ENCODE data around the gene DBET.
"Not testable (repeated sequence)": the region's sequence is repeated elsewhere in the genome, so short reads cannot be mapped to it uniquely, and the experiment has no call there.

The DBET gene

DNA sequence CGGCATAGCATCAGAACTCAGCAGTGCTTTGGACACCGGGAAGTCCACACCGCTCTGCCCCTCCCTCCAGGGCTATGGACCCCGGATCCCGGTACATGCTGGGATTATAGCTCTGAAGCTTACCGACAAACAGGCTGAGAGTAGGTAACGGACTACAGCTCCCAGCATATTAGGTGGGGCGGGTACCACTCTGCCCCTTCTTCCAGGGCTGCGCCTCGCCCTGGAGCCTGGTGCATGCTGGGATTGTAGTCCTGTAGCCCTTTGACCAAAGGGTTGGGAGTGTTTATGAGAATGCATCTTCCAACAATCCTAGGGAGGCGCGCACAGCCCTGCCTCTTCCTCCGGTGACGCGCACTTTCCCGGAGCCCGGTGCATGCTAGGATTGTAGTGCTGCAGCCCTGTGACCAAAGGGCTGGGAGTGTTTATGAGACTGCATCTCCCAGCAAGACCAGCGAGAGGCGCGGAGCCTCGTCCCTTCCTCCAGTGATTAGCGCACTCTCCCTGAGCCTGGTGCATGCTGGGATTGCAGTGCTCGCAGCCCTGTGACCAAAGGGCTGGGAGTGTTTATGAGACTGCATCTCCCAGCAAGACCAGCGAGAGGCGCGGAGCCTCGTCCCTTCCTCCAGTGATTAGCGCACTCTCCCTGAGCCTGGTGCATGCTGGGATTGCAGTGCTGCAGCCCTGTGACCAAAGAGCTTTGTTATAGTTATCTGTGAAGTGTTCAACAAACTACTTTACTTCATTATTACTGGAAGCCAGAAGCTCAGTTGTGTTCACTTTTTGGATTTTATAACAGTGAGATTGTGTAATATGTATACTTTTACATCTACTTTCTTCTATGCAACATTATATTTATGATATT lies 14.7 kb upstream of the DBET start:
- not testable (repeated sequence) for DNase-seq

- not testable (repeated sequence) for DNase-seq
Measured at GRCh38 chr4:190058997-190059396, 5.3 kb upstream of the DBET start.

DNA sequence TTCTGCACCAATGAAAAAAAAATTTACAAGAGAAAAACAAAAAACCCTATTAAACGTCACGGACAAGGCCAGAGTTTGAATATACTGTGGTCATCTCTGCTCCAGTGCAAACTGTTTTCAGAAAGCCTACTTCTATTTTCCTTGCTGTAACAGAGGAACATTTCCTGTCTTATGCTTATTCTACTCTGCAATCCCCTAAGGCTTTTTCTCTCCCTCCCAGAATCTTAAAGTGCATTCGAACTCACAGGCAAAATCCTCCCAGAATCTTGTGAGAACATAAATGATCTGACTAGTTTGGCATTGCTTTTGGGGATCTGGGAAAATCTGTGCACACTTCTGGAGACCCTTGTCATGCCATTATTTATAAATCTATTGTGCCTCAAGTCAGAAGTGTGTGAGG lies 503 bp downstream of the DBET start:
- DNase-seq = not testable (repeated sequence)

GRCh38 chr4:190068351-190068750 lies 4.0 kb downstream of the DBET start:
- DNase-seq = not testable (repeated sequence)

GRCh38 chr4:190093052-190093451 lies 28.8 kb downstream of the DBET start:
- DNase-seq = not testable (repeated sequence)

DNA sequence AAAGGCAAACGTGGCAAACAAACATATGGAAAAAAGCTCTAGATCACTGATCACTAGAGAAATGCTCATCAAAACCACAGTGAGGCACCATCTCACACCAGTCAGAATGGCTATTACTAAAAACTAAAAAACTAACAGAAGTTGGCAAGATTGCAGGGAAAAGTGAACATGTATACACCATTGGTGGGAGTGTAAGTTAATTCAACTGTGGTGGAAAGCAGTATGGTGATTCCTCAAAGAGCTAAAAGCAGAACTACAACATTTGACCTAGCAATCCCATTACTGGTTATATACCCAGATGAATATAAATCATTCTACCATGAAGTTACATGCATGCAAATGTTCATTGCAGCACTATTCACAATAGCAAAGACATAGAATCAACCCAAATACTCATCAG lies 29.7 kb downstream of the DBET start:
- not testable (repeated sequence) for DNase-seq

- not testable (repeated sequence) for DNase-seq
Measured at GRCh38 chr4:190095335-190095734, 31.0 kb downstream of the DBET start.

GRCh38 chr4:190099605-190100004 lies 35.3 kb downstream of the DBET start:
- DNase-seq = not testable (repeated sequence)

DNA sequence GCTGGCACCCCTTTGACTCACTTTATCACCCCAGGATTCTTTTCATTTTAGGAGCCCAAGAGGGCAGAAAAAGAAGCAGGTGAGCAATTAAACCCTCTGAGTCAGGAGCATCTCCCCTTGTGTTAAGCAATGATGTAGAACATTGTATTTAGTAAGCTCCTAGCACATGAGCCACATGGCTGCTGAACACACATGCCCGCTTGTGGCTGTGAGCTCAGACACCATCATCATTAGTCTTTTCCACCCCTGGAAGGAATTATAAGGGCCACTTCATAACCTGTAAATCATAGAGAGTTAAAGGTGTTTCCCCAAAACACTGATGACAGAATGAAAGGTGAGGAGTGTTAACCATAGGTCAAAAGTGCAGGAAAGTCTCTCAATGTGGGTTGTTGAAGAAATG lies 37.2 kb downstream of the DBET start:
- DNase-seq = not testable (repeated sequence)

- not testable (repeated sequence) for DNase-seq
Measured at GRCh38 chr4:190106191-190106590, 41.9 kb downstream of the DBET start.

DNA sequence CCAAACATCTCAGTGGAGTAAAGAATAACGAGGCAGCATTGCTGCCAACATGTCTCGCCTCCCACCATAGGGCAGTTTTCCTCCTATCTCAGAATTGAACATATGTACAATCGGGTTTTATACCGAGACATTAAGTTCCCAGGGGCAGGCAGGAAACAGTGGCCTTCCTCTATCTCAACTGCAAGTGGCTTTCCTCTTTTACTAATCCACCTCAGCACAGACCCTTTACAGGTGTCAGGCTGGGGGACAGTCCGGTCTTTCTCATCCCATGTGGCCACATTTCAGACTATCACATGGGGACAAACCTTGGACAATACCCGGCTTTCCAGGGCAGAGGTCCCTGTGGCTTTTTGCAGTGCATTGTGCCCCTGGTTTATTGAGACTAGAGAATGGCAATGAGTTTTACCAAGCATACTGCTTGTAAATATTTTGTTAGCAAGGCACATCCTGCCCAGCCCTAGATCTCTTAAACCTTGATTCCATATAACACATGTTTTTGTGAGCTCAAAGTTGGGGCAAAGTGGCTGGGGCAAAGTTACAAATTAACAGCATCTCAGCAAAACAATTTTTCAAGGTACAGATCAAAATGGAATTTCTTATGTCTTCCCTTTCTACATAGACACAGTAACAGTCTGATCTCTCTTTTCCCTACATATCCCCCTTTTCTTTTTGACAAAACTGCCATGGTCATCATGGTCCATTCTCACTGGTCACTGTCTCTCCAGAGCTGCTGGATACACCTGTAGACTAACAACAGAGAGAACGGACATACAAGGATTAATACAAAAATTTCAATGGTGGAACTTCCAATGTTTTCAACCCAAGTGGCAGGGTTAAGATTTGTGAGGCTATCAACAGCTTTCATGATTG lies 42.5 kb downstream of the DBET start:
- DNase-seq = not testable (repeated sequence)

DNA sequence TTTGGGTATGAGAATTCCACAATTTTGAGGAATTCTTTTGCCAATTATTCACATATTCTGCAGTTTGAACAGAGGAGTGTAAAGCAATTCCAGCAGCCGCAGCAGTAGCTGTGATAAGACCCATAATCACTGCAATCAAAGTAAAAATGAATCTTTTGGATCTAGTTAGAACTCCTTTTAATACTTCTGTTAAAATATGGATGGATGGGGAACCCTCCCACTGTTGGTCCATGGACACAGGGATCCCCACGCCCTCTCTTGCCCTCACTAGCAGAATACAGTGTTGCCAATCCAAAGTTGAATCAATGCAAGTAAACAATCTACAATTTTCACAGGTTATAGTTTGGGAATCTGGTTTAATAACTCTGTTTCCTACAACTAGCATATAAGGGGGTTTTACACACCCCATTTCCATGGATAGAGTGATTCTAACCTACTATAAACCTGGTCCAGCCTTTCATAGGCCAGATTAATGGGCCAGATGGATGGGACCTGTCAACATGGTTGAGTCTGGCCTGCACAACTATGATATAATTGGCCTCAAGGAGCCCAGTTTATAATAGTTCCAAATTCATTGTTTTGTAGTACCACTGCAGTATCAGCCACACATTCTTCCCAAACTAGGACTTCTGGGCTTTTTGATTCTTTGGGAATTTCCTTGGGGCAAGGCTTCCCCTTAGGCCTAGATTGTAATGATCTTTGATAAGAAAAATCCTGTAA lies 43.6 kb downstream of the DBET start:
- not testable (repeated sequence) for DNase-seq

- not testable (repeated sequence) for DNase-seq
Measured at GRCh38 chr4:190108756-190109155, 44.5 kb downstream of the DBET start.

GRCh38 chr4:190109390-190110011 lies 45.2 kb downstream of the DBET start:
- DNase-seq = not testable (repeated sequence)

GRCh38 chr4:190110033-190110432 lies 45.7 kb downstream of the DBET start:
- DNase-seq = not testable (repeated sequence)

GRCh38 chr4:190110570-190111295 lies 46.4 kb downstream of the DBET start:
- not testable (repeated sequence) for DNase-seq

DNA sequence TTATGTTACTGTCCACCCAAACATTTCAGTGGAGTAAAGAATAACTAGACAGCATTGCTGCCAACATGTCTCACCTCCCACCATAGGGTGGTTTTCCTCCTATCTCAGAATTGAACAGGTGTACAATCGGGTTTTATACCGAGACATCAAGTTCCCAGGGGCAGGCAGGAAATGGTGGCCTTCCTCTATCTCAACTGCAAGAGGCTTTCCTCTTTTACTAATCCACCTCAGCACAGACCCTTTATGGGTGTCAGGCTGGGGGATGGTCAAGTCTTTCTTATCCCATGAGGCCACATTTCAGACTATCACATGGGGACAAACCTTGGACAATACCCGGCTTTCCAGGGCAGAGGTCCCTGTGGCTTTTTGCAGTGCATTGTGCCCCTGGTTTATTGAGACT lies 48.6 kb downstream of the DBET start:
- DNase-seq = not testable (repeated sequence)

GRCh38 chr4:190114991-190115390 lies 50.7 kb downstream of the DBET start:
- not testable (repeated sequence) for DNase-seq
